NCI-H146 (cell line): ENCODE measurements around the gene FGF2.
"Not testable (repeated sequence)": the region's sequence is repeated elsewhere in the genome, so short reads cannot be mapped to it uniquely, and the experiment has no call there.

ENCODE experiments used
- DNase-seq: peaks from one replicate; lab custom pipeline; 2025; lab: John Stamatoyannopoulos, UW

The FGF2 gene

DNA sequence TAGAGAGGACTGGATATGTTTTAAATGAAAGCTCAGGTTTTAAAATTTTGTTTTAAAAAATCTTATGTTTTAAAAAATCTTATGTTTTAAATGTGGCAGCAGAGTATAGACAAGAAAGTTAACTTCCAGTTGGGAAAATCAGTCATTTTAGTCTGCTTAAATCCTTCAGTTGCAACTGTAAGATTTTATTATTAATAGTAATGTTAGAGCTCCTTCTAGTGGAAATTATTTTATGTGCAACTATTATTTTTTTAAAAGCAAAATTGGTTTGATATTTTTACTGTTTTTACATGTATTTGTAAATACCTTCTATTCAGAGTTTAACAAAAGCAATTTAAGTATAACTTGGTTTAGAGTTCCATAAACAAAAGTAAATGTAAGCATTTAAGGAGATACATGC is 104.2 kb downstream of the FGF2 start:
- DNase-seq, result no peak

- no peak for DNase-seq
Measured at GRCh38 chr4:122932763-122933162, 106.1 kb downstream of the FGF2 start.

DNA sequence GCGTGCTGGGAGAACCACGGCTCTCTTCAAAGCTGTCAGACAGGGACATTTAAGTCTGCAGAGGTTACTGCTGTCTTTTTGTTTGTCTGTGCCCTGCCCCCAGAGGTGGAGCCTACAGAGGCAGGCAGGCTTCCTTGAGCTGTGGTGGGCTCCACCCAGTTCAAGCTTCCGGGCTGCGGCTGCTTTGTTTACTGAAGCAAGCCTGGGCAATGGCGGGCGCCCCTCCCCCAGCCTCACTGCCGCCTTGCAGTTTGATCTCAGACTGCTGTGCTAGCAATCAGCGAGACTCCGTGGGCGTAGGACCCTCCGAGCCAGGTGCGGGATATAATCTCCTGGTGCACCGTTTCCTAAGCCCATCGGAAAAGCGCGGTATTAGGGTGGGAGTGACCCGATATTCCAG is 118.5 kb downstream of the FGF2 start:
- DNase-seq, result not testable (repeated sequence)

GRCh38 chr4:122946142-122946541 is 119.5 kb downstream of the FGF2 start:
- DNase-seq, result no peak
